Measurements from ENCODE around the gene GCAT. TPM values are rescaled to one million over a fixed set of nuclear protein-coding genes. Genes with fewer than 3 reads are reported as not detected.
A peak's percentile ranks its signal among the peaks of the same experiment; 100 is the strongest.

Gene GCAT
- total and polyA plus RNA-seq, 2 of the 13 experiments (the other 11 are each of a cell fraction or from before 2014, with no cell fraction given) = 28.0 to 50.3 TPM

GRCh38 chr22:37763652-37764051 is 44.1 kb upstream of the GCAT start (continued):
- TF ChIP-seq, protein P1, sequence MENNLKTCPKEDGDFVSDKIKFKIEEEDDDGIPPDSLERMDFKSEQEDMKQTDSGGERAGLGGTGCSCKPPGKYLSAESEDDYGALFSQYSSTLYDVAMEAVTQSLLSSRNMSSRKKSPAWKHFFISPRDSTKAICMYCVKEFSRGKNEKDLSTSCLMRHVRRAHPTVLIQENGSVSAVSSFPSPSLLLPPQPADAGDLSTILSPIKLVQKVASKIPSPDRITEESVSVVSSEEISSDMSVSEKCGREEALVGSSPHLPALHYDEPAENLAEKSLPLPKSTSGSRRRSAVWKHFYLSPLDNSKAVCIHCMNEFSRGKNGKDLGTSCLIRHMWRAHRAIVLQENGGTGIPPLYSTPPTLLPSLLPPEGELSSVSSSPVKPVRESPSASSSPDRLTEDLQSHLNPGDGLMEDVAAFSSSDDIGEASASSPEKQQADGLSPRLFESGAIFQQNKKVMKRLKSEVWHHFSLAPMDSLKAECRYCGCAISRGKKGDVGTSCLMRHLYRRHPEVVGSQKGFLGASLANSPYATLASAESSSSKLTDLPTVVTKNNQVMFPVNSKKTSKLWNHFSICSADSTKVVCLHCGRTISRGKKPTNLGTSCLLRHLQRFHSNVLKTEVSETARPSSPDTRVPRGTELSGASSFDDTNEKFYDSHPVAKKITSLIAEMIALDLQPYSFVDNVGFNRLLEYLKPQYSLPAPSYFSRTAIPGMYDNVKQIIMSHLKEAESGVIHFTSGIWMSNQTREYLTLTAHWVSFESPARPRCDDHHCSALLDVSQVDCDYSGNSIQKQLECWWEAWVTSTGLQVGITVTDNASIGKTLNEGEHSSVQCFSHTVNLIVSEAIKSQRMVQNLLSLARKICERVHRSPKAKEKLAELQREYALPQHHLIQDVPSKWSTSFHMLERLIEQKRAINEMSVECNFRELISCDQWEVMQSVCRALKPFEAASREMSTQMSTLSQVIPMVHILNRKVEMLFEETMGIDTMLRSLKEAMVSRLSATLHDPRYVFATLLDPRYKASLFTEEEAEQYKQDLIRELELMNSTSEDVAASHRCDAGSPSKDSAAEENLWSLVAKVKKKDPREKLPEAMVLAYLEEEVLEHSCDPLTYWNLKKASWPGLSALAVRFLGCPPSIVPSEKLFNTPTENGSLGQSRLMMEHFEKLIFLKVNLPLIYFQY (CRISPR knock-in tag; IDR thresholded peaks at IDR 0.05; ENCODE audit: borderline replicate concordance) = no peak
- TF ChIP-seq JDP2 (CRISPR knock-in tag; IDR thresholded peaks at IDR 0.05; ENCODE audit: borderline replicate concordance) (no peak), CCAR2 (optimal IDR thresholded peaks at IDR 0.05; ENCODE audit: low read depth, low read length) (no peak), NFIB (CRISPR knock-in tag; IDR thresholded peaks at IDR 0.05; ENCODE audit: borderline replicate concordance) (no peak), ZNF234 (CRISPR knock-in tag; conservative IDR thresholded peaks at IDR 0.05) (no peak), AHR (CRISPR knock-in tag; IDR thresholded peaks at IDR 0.05) (no peak), FOXC1 (CRISPR knock-in tag; IDR thresholded peaks at IDR 0.05; ENCODE audit: borderline replicate concordance) (no peak), NR2F2 (IDR thresholded peaks at IDR 0.05; ENCODE audit: borderline replicate concordance, low read depth) (no peak)

GRCh38 chr22:37764622-37765021 is 43.1 kb upstream of the GCAT start:
- 94% methylated on average over 6 of the region's 6 CpGs for WGBS (ENCODE audit: low lambda C conversion rate)
- no peak overlapping the region for H3K4me2 ChIP-seq (ENCODE audit: low read depth, low read length)
- peaks cover 3 to 12% of the 10 kb centered on the region in 2 experiments; a peak in 2 of 5 replicates for H3K36me3 ChIP-seq (replicated peaks in 1 of 2; ENCODE audit: control insufficient read depth in 1 of 2, insufficient read depth in 2 of 2, low read length in 2 of 2)
- BruUV-seq (replicated peaks) = no TSS peak
- H3K4me1 ChIP-seq (ENCODE audit: insufficient read depth, low read length) = peaks cover 40% of the 10 kb centered on the region
- H2AFZ ChIP-seq (ENCODE audit: low read length) = no peak overlapping the region
- ChIA-PET POLR2A (no interaction called here), CTCF (ENCODE audit: low intra/inter-chr PET ratio, low total read pairs) (no interaction called here)
- no peak for TF ChIP-seq NR3C1 (CRISPR knock-in tag; IDR thresholded peaks at IDR 0.05)
- TF ChIP-seq ZNF468 (CRISPR knock-in tag; IDR thresholded peaks at IDR 0.05) = no peak
- TF ChIP-seq THAP7 (CRISPR knock-in tag; IDR thresholded peaks at IDR 0.05) = no peak
- TF ChIP-seq MAFK (conservative IDR thresholded peaks at IDR 0.05 in 1 of 2, IDR thresholded peaks at IDR 0.05 in 1 of 2; ENCODE audit: low read length in 2 of 2) = peak; percentile 36 to 58; a peak in 3 of 4 replicates
- no peak for TF ChIP-seq KDM4B (CRISPR knock-in tag; IDR thresholded peaks at IDR 0.05)
- TF ChIP-seq MAFF (IDR thresholded peaks at IDR 0.05; ENCODE audit: low read depth, low read length) = peak; percentile 66
- FAIRE-seq (no peak), ATAC-seq (no peak), DNase-seq (ENCODE audit: low spot score) (no peak)
- H4K20me1 ChIP-seq (ENCODE audit: insufficient read depth, low read length) = no peaks in the 10 kb centered on the region
- in situ Hi-C loops (cut with HindIII; ENCODE audit: extremely low pct_ligation_motif_present, low pct_unique_long_range_greater_than_20kb) = no loop called here
- H3K9ac ChIP-seq (ENCODE audit: insufficient read depth, low read depth, low read length) = no peak overlapping the region
- H3K79me2 ChIP-seq (ENCODE audit: insufficient read depth, low read length) = no peaks in the 10 kb centered on the region
- H3K27ac ChIP-seq (ENCODE audit: extremely low read length, insufficient read depth, low read length) = no peak overlapping the region
- no peaks in the 10 kb centered on the region for H3K9me3 ChIP-seq (ENCODE audit: low read length)
- intact Hi-C loops (cut with micrococcal nuclease; ENCODE audit: unreplicated experiment) = no loop called here
- no peak overlapping the region for H3K4me3 ChIP-seq (replicated peaks in 1 of 3; ENCODE audit: insufficient read depth in 1 of 3, low read depth in 2 of 3, low read length in 3 of 3)
- H3K27me3 ChIP-seq (ENCODE audit: control insufficient read depth in 1 of 2, insufficient read depth in 2 of 2, low read length in 2 of 2) = no peaks in the 10 kb centered on the region
